HG02970 (cell line): Measurements from ENCODE around the gene TCN2.
"Not testable (repeated sequence)": the region's sequence is repeated elsewhere in the genome, so short reads cannot be mapped to it uniquely, and the experiment has no call there.

Source experiments
- ATAC-seq: cut with Tn5 transposase; IDR thresholded peaks from one replicate; pipeline ENCODE4 v1.9.1; 2021; ENCODE audit warnings: mild to moderate bottlenecking, moderate library complexity, moderate number of reproducible peaks; ENCODE audit not compliant: unreplicated experiment, low FRiP score

TCN2 gene

DNA sequence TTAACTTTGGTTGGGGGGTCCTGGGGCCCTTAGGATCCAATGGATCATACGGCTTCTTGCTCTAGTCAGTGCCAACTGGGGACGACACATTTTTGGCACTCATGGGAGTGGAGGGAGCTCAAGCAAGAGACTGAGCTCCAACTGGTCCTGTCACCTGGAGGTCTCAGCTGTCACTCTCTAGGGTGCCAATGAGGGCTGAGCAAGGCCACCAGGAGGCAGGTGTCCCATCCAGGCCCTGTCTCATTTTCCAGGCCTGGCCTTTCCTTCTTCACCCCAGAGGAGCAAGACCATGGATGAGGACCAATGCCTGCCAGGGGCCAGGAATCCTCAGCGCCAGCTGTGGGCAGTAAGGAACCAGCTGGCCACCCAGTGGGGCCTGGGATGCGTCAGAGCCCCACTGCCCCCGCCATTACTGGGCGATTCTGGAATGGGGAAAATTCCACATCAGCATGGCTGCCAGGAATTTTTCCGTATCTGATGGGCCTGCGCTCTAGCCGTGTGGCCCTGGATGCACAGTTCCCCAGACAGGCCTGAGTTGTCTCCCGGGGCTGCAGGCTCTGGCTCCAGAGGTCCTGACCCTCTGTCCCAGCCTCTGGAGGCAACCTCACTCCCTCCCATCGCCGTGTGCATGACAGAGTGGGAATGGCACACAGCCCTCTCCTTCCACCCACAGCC lies 31.8 kb upstream of the TCN2 start:
- ATAC-seq = no peak

DNA sequence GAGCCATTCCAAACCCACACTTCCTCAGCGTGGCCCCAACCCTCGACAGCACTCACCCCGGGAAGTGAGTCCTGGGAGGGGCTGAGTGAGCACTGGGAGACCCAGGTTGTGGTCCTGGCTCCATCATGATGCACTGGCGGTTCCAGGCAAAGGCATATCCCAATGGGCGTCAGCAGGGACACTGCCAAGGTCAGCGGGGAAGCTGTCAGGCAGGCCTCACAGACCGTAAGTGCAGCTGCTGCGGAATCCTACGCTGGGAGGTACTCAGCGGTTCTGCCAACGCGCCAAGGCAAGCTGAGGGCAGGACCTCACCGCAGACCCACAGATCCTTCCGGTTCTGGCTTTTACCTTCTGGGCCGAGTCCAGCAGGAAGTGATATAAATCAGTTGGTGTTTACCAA lies 31.1 kb upstream of the TCN2 start:
- ATAC-seq = no peak

DNA sequence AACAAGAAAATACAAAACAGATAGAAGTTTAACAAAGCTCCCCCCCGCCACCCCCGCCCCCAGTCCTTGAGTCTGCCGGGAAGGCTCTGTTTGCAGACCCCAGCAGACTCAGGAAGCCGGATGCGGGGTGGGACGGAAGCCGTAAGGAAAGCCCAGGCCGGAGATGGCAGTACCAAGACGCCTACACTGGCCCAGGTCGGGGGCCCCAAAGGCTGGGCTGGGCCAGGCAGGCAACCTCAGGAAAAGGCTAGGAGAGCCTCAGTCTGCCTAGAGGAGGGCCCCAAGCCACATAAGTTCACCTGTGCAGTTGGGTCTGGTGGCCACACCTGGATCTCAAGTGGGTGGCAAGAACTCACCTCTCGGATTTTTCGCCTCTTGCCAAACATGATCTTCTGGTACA lies 28.5 kb upstream of the TCN2 start:
- ATAC-seq = no peak

DNA sequence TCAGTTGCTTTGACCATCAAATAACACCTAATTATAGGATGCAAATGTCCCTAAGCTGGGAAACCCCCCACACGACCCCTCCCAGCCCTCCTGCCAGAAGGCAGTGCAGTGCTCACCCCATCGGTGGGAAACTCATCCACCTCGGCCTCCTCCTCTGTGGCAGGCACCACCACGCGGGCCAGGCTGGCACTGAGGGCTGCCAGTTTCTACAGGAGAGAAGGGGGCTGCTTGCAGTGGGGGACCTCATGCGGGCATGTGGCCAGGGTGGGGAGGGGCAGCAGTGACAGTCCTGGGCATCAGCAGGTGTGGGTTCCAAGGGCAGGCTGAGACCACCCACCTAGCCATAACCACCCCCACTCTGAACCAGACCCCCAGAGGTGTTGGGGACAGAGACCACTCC lies 26.1 kb upstream of the TCN2 start:
- ATAC-seq = no peak

DNA sequence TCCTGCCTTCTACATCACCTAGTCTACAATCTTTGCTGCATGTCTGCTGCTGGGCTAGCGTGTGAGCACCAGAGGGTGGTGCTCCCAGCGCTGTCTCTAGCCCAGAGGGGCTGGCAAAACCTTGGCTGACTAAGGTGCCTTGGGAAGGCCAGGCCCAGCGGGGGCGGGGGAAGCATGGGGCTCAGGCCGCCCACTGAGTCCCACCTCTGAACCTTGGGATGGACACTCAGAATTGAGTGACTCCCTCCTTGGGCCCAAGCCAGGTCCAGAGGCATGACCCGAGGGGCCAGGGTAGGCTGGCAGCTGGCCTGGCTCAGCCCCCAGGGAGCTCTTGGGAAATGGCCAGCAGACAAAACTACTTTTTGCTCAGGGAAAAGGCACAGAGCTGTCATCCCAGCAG lies 24.9 kb upstream of the TCN2 start:
- no peak for ATAC-seq

DNA sequence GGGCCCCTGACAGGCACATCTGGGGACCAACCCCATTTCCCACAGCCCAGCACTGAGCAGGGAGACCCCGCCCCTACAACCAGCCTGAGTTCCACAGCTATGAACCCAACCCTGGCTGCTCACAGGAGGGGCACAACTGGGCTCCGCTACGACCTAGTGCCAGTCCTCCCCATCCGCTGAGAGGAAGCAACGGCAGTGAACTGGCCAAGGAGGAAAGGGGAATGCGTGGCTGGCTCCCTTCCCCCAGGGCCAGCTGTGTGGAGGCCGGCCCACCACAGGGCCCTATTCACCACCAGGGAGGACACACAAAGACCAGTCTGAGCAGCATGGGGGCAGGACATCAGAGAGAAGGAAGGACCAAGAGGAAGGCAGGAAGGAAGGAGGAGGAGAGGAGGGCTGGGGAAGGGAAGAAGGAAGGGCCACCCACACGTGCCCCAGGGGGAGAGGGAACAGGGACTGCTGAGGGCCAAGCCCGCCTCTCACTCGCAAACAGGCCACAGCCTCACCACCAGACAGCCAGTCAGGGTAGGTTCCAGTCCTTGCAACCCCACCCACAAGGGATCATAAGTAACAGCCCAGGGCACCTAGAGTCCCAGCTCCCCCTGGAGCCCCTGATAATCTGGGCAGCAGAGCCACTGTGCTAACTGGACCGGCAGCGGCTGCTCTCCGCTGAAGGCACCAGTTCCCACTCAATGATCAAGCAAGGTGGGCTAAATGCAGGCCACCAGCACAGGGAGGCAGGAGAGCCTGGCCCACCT lies 24.0 kb upstream of the TCN2 start:
- no peak for ATAC-seq

DNA sequence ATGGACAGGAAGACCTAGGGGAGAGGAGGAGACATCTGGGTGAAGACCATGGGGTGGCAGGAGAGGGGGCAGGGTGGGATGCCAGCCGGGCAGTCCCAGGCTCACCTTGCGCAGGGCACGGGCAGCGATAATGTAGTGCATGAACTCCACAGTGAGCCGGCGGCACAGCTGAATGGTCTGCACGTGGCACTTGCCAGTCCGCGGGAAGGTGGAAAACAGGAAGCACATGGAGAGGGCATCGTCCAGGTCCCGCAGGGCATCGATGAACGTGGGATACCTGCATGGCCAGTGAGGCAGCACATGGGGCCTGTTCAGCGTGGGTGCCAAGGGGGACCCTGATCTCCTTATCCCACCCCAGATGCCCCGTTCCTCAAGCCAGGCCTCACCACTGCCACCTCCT lies 22.5 kb upstream of the TCN2 start:
- ATAC-seq = no peak

DNA sequence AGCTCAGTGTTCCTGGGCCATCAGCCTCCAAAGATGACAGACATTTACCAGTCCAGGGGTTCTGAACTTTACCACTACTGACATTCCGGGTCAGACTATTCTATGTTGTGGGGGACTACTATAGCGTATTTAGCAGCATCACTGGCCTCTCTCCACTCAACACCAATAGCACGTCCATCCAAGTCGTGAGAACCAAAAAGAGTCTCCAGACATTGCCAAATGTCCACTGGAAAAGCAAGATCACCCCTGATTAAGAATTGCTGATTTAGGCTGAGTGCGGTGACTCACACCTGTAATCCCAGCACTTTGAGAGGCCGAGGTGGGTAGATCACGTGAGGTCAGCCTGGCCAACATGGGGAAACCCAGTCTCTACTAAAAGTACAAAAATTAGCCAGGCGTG lies 20.6 kb upstream of the TCN2 start:
- no peak for ATAC-seq

DNA sequence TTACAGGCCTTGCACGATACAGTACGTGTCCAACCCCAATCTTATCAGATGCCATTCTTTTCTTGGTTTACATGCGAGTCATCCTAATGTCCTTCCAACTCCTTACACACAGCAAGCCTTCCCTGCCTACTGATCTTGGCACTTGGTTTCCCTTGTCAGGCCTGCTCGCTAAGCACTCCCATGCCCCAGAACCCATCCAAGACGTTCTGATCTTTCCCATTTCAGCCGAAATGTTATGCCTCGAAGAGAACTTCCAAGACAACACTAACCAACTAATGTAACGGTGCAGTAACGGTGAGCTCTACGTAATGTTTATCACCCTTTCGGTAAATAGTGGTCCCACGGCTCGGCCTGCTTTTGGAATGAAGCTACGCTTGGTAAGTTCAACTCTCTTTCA lies 15.8 kb upstream of the TCN2 start:
- no peak for ATAC-seq

DNA sequence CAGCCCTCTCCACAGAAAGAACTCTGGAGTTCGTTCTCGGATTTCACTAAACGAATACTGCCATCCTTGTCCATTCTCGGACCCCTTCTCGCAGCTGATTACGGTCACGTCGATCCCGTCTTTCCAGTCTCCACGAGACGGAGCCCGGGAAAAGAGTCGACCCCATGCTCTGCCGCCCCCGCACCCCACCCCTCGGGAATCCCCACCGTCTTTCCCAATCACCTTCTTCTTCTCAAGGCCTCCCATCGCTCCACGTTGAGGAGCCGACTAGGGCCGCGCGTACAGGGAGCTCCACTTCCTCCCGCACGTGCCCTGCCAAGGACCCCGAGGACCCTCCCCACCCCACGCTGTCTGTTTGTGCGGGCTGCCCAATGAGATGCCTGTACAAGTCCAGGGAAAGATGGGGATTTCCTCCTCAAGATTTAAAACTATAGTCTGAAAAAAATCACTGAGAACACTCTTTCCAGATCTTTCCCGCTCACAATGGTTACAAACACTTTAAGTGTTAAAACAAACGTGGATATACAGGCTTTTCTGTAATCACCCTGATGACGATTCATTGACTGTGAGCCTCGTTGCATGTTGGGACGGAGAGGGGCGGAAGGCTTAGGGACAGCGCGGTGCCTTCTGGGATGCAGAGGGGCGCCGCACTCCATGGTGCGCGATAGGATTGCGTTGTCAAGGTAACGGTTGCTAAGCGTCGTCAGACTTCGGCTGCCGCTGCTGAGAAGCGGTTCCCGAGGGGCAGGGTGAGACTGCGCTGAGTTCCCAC lies 15.2 kb upstream of the TCN2 start, which contains the start of gene PES1:
Gene PES1, minus strand, starts transcription at position 323 of the 772 bp plus-strand sequence. Its CDS starts 77 bp downstream, at position 246.
- peak; percentile 96 for ATAC-seq

DNA sequence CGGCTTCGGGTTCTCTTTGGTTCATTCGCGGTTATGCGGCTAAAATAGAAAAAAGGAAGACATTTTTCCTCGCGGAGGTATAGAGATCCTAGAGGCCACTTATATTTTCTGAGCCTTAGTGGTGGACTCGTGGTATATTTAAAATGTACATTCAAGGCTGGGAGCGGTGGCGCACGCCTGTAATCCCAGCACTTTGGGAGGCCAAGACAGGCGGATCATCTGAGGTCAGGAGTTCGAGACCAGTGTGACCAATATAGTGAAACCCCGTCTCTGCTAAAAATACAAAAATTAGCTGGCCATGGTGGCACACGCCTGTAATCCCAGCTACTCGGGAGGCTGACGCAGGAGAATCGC lies 14.6 kb upstream of the TCN2 start:
- ATAC-seq = not testable (repeated sequence)

DNA sequence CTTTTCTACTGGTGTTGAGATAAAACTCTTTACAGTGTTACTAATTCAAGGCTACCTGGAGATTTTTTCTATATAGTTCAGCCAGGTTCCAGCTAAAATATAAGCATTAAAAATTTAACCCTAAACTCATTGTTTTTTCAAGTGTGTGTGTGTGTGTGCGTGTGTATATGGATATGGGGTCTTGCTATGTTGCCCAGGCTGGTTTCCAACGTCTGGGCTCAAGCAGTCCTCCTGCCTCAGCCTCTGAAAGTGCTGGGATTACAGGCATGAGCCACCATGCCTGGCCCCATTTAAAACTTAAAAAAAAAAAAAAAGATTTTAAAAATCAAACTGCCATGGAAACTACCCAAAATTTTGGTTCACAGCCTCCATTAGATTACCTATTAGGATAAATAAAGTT lies 10.8 kb upstream of the TCN2 start:
- ATAC-seq = no peak

DNA sequence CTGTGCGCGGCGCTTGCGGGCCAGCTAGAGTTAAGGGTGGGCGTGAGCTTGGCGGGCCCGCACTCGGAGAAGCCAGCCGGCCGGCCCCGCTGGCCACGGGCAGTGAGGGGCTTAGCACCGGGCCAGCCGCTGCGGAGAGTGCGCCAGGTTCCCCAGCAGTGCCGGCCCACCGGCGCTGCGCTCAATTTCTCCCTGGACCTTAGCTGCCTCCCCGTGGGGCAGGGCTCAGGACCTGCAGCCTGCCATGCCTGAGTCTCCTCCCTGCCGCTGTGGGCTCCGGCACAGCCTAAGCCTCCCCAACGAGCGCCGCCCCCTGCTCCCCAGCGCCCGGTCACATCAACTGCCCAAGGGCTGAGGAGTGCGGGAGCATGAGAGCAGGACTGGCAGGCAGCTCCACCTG lies 10.1 kb upstream of the TCN2 start:
- ATAC-seq = no peak

DNA sequence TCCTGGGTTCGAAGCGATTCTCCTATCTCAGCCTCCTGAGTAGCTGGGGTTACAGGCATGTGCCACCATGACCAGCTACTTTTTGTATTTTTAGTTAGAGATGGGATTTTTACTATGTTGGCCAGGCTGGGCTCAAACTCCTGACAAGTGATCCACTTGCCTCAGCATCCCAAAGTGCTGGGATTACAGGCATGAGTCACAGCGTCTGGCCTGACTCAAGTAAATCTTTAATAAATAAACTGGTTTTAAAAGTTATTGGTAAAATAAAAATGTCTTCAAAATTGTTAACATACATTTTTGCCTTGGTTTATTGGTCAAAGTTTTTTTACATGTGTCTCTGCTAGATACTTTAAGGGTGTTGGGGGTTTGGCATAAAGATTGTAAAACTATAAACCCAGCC lies 8.0 kb upstream of the TCN2 start:
- no peak for ATAC-seq

DNA sequence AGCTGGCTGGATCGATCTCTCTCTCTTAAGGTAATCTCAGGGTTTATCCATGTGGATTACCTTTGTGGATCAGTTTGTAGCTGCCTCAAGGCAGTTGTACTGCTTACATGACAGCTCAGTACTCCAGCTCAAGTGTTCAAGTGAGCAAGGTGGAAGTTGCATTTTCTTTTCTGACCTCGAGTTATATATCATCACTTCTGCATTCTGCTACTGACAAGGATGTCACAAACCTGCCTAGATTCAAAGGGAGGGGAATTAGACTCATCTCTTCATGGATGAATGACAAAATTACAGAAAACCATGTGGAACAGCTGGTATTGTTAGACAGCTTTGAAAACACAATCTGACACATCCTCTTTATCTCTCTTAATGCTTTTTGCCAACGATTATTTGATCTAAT lies 6.1 kb upstream of the TCN2 start:
- ATAC-seq = no peak

DNA sequence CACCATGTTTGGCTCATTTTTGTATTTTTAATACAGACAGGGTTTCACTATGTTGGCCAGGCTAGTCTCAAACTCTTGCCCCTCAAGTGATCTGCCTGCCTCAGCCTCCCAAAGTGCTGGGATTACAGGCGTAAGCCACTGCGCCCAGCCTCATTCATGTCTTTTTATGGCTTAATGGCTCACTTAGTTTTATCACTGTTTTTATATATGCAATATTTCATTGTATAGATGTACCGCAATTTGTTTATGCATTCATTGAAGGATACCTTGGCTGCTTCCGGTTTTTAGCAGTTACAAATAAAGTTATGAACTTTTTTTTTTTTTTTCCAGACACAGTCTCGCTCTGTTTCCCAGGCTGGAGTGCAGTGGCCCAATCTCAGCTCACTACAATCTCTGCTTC lies 5.5 kb upstream of the TCN2 start:
- ATAC-seq = no peak

DNA sequence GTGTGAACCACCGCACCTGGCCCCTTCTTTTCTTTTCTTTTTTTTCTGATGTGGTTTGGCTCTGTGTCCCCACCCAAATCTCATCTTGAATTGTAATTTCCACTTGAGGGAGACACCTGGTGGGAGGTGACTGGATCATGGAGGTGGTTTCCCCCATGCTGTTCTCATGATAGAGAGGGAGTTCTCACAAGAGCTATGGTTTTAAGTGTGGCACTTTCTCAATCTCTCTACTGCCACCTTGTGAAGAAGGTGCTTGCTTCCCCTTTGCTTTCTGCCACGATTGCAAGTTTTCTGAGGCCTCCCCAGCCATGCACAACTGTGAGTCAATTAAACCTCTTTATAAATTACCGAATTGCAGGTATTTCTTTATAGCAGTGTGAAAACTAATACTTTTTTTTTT lies 4.9 kb upstream of the TCN2 start:
- ATAC-seq = no peak

DNA sequence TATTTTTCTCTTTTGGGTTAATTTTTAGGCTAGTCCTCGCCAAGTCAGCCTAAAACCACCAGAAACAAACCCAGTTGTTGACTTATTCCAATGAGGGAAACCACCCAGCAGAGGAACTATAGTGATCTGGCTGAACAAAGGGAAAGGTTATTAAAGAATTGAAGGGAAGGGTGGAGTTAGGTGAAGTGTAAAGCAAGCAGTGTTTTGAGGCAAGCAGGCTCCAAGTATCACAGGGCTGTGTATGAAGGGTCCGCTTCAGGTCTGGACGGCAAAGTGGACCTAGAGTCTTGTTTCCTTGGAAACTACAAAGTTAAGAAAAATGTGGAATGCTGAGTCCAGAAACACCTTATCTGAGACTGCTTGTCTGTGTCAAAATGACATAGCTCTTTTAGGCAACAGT lies 3.2 kb upstream of the TCN2 start:
- no peak for ATAC-seq

DNA sequence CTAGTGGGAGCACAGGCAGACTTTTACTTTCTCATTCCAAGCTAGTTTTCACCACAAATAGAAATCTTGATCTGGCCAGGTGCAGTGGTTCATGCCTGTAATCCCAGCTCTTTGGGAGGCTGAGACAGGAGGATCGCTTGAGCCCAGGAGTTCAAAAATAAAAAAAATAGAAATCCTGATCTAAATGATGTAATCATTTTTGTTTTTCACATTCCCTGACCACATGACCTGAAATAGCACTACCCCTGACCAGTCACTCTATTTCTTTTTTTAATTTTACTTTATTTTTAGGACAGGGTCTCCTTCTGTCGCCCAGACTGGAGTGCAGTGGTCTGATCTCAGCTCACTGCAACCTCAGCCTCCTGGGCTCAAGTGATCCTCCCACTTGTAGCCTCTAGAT lies 2.3 kb upstream of the TCN2 start:
- no peak for ATAC-seq

DNA sequence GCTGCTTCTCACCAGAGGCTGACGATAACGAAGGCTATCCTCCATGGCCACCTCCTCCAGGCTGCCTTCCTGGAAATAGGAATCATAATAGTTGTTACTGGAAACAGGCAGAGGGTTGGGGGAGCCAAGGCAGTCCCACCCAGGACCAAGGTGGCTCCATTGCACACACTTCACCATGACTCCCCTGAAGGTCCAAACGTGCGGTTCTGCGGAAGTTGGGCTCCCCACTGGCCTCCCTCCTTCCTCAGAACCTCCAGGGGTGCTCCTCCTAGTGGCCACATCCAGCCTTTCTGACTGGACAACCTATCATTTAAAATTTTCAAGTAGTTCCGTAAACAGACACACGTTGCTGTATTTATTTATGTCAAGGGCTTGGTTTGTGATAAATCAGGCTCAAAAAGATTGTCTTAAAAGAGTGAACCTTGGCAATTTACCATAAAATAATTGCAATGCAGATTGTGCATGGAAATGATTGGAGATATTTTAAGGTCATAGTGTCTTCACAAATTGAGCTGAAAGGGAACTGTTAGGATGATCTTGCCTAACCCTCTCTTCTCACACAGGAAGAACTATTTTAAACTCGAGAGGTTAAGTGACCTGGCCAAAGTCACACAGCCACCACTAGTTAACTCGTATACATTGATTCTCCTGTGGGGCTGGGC lies 1.4 kb upstream of the TCN2 start:
- no peak for ATAC-seq

DNA sequence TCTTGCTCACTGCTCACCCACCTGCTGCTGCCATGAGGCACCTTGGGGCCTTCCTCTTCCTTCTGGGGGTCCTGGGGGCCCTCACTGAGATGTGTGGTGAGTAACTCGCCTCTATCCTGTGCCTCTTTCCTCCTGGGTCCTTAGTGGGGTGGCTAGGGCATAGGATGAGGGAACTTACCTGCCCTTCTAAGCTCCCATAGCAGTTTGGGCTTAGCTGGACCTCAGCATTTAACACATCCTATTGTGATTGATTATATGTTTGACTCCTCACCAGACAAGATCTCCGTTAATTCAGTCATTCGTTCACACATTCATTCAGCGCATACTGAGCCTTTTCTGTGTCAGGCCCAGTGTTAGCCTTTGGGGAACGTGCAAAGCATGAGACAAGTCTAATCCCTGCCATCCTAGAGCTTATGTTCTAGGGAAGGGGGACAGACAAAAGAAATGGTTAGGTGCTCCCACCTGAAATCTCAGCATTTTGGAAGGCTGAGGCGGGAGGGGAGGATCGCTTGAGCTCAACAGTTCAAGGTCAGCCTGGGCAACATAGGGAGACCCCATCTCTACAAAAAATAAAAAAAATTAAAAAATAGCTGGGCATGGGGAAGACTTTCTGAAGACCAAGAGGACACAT lies 441 bp downstream of the TCN2 start:
- no peak for ATAC-seq
